IMR-90 (cell line): ENCODE data around the gene PPP1R13B.

Source experiments
- CTCF ChIP-seq: conservative IDR thresholded peaks from 2 replicates; pipeline ENCODE4 v1.5.1; 2012; ENCODE audit warnings: mild to moderate bottlenecking, low read depth, low read length, improper control_type of control experiment
- MAFK ChIP-seq: IDR thresholded peaks from 2 replicates; pipeline ENCODE4 v1.6.1; 2012; ENCODE audit warnings: low read depth, low read length, improper control_type of control experiment
- NFE2L2 ChIP-seq: fragments of 150-350 bp; IDR thresholded peaks from 2 replicates; pipeline ENCODE4 v1.6.1; 2016; ENCODE audit warnings: low read depth, mild to moderate bottlenecking, low read length
- POLR2A ChIP-seq: IDR thresholded peaks from 2 replicates; pipeline ENCODE4 v1.6.1; 2012; ENCODE audit warnings: mild to moderate bottlenecking, low read depth, low read length
- USF2 ChIP-seq: fragments of 150-350 bp; IDR thresholded peaks from 2 replicates; pipeline ENCODE4 v1.6.1; 2017; ENCODE audit warnings: mild to moderate bottlenecking, antibody characterized with exemption, low read length, low read depth

GRCh38 chr14:103716091-103716801 lies 131.1 kb downstream of the PPP1R13B start:
- no peak for TF ChIP-seq CTCF
- no peak for TF ChIP-seq POLR2A
- no peak for TF ChIP-seq USF2
- no peak for TF ChIP-seq NFE2L2
- TF ChIP-seq MAFK, result no peak
